Activated naive CD8-positive, alpha-beta T cell treated with anti-CD3 and anti-CD28 coated beads, Interleukin-2, amount 10 ng/mL, durations not matched to agents 7 days and 5 days (primary cell): ENCODE results near the gene NFKB2. TPM values are rescaled to one million over a fixed set of nuclear protein-coding genes. Genes with fewer than 3 reads are reported as not detected.

Experiments used
- ATAC-seq: fragments of 150-1000 bp; cut with Tn5 transposase; one replicate; pipeline ENCODE4 v1.10.0; 2021; ENCODE audit warnings: low read depth, moderate library complexity
- POLR2A ChIA-PET: fragments of 350-600 bp; sonication (Branson Sonifier 250); formaldehyde crosslinking; loops from one replicate; lab custom pipeline; 2021; ENCODE audit warnings: antibody characterized with exemption; lab: Charles Lee
- DNase-seq: peaks from one replicate; pipeline ENCODE4 v3.0.0; 2021
- H3K27ac Mint-ChIP-seq: one replicate; pipeline ENCODE4 v1.8.0; 2022; ENCODE audit warnings: mild to moderate bottlenecking, mixed read lengths
- H3K27me3 Mint-ChIP-seq: one replicate; pipeline ENCODE4 v1.8.0; 2022; ENCODE audit warnings: mild to moderate bottlenecking, moderate library complexity, mixed read lengths
- H3K36me3 Mint-ChIP-seq: one replicate; pipeline ENCODE4 v1.8.0; 2021; ENCODE audit warnings: mild to moderate bottlenecking, mixed read lengths
- H3K4me1 Mint-ChIP-seq: one replicate; pipeline ENCODE4 v1.8.0; 2021; ENCODE audit warnings: mixed read lengths
- H3K4me3 Mint-ChIP-seq: one replicate; pipeline ENCODE4 v1.8.0; 2022; ENCODE audit warnings: mild to moderate bottlenecking, moderate library complexity, mixed read lengths
- H3K9me3 Mint-ChIP-seq: one replicate; pipeline ENCODE4 v1.8.0; 2021; ENCODE audit warnings: mixed read lengths
- total RNA-seq, 2 experiments: library from RNA; stranded (reverse); gene quantifications; one replicate each; pipeline ENCODE4 v1.2.3, GENCODE V29; 2021

The NFKB2 gene
- total RNA-seq, 2 experiments from 2014 or later, result 103 to 104 TPM

DNA sequence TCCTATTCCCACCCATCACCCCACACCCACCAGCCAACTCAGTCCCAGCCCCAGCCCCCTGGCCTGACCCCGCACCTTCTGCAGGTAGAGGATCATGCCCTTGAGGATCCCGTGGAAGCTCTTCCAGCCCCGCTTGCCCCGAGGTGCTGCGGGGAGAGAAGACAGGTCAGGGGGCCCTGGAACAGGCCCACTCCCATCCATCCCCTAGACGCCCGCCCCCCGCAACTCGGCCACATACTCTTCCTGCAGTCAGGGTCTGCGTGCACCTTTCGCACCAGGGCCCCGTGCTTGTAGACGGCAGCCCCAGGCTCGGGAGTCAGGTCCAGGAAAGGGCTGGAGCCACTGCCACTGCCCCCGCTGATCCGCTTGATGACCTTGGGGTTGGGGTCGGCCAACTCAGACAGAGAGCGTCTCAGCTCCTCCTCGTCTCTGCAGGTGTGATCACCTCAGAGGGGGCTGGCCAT is 9.6 kb downstream of the NFKB2 start:
- POLR2A ChIA-PET, result interaction anchor here (1.1 to 1.6 kb wide), 2 partner anchors 10 to 16 kb away, joined by 3 to 8 read pairs; partner anchors contain the start of gene NFKB2
- no peak for ATAC-seq
- Mint-ChIP-seq H3K27ac (no peak overlapping the region), H3K4me1 (peaks cover 16% of the 10 kb centered on the region), H3K9me3 (no peaks in the 10 kb centered on the region), H3K27me3 (peaks cover 14% of the 10 kb centered on the region), H3K4me3 (no peak overlapping the region), H3K36me3 (peaks cover 4% of the 10 kb centered on the region)
- DNase-seq, result no peak

DNA sequence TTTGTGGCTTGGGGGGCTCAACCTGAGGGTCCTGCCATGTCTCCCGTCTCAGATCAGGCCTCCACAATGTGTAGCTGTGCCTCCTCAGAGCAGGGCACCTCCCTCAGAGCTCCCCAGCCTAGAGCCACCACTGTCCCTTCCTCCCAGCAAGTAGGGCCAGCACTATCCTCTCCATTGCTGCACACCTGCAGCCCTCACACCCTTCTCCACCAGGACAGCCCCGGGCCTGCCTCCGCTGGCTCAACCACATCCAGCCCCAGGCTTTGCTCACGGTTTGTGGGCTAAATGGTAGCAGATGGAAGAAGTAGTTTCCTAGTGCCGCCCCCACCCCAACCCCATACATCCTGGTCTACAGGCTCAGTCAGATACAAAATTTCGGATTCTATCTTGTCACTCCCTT is 10.1 kb downstream of the NFKB2 start:
- DNase-seq, result no peak
- Mint-ChIP-seq H3K4me3 (no peak overlapping the region), H3K27ac (no peak overlapping the region), H3K36me3 (peaks cover 1% of the 10 kb centered on the region), H3K27me3 (peaks cover 16% of the 10 kb centered on the region), H3K9me3 (no peaks in the 10 kb centered on the region), H3K4me1 (peaks cover 14% of the 10 kb centered on the region)
- POLR2A ChIA-PET, result interaction anchor here (1.1 to 1.6 kb wide), 2 partner anchors 10 to 16 kb away, joined by 3 to 8 read pairs; partner anchors contain the start of gene NFKB2
- ATAC-seq, result no peak

DNA sequence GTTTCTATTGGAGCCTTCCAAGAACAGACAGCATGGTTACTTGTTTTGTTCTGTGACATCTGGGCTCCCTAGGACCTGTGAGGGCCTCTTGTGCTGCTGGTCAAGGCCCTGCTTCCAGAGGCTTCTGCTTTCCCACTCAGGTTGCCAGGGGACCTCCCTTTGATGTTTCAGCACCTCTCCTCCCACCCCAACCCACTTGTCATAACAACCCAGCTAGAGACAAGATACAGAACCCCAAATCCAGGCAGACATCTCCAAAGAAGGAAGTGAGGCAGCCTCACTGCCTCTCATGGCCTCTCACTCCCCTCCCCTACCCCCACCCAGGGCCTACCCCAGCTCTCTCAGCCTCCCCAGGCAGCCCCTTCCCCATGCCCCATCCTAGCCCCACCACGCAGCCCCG is 11.3 kb downstream of the NFKB2 start:
- Mint-ChIP-seq H3K4me3 (no peak overlapping the region), H3K27me3 (peaks cover 26% of the 10 kb centered on the region), H3K36me3 (no peaks in the 10 kb centered on the region), H3K9me3 (no peaks in the 10 kb centered on the region), H3K4me1 (peaks cover 17% of the 10 kb centered on the region), H3K27ac (no peak overlapping the region)
- no peak for ATAC-seq
- POLR2A ChIA-PET, result interaction anchor here (0.6 to 1.4 kb wide), 3 partner anchors 12 to 28 kb away, joined by 3 read pairs; partner anchors contain the start of gene CUEDC2
- no peak for DNase-seq

DNA sequence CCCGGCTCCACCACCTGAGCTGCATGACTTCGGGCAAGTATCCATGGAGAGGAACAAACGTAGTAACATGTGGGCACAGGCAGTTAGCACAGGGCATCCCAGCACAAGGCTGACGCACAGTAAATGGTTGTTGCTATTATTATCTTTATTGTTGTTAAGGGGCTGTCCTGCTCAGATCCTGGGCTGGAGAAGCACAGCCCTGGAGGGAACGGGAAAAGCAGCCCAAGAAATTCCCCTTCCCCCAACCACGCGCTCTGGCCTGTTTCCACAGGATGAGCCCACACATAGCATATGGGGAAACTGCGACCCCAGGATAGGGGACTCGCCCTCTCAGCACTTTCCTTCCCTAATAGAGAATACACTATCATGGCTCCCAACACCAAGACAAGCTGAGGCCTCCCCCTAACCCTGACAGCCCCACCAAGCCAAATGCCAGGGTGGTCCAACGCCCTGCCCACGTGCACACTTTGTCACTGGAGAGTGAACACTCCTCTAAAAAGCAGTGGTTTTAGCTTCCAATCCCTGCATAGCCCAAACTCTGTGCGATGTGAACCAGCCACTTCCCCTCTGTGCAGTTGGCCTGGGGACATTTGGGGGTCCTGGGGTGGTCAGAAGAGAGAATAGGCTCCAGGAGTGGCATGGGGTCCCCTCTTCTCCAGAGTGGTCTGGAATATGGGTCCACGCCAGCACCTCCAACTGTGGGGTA is 12.1 kb downstream of the NFKB2 start:
- H3K4me3 Mint-ChIP-seq, result no peak overlapping the region
- DNase-seq (no peak), ATAC-seq (no peak)
- H3K36me3 Mint-ChIP-seq, result no peaks in the 10 kb centered on the region
- POLR2A ChIA-PET, result interaction anchor here (0.9 to 1.4 kb wide), 2 partner anchors 25 to 27 kb away, joined by 3 read pairs; partner anchors contain the start of gene CUEDC2
- H3K27ac Mint-ChIP-seq, result no peak overlapping the region
- H3K9me3 Mint-ChIP-seq, result no peaks in the 10 kb centered on the region
- peaks cover 28% of the 10 kb centered on the region for H3K27me3 Mint-ChIP-seq
- peaks cover 17% of the 10 kb centered on the region for H3K4me1 Mint-ChIP-seq

DNA sequence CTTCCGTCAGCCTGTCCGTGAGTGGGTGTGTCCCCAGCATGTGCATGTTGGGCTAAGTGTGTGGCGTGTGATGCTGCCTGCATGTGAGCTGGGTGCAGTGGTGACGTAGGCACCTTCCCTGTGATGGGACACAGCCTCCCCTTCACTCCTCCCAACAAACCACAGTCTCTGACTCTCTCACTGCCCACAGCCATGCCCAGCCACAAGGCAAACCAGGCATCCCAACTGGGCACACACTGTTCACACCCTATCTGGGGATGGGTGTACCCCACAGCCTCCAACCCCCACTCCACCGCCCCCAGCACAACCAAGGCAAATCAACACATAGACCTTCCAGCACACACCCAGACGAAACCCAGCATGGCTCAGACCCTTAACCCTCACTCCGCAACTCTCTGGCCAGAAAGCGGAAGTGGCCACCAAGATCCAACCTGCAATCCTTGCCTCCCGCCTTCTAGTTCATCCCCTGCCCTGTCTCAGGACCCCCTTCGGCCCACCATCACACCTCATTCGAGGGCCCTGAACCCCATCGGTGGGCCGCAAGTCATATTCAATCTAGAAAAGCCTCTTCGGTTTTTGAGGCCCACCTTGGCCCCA is 12.7 kb downstream of the NFKB2 start:
- DNase-seq, result no peak
- Mint-ChIP-seq H3K4me3 (peak overlapping the region; percentile 40), H3K27ac (no peak overlapping the region), H3K4me1 (peaks cover 22% of the 10 kb centered on the region), H3K36me3 (no peaks in the 10 kb centered on the region), H3K9me3 (no peaks in the 10 kb centered on the region), H3K27me3 (peaks cover 28% of the 10 kb centered on the region)
- ATAC-seq, result no peak
- POLR2A ChIA-PET, result no interaction called here

DNA sequence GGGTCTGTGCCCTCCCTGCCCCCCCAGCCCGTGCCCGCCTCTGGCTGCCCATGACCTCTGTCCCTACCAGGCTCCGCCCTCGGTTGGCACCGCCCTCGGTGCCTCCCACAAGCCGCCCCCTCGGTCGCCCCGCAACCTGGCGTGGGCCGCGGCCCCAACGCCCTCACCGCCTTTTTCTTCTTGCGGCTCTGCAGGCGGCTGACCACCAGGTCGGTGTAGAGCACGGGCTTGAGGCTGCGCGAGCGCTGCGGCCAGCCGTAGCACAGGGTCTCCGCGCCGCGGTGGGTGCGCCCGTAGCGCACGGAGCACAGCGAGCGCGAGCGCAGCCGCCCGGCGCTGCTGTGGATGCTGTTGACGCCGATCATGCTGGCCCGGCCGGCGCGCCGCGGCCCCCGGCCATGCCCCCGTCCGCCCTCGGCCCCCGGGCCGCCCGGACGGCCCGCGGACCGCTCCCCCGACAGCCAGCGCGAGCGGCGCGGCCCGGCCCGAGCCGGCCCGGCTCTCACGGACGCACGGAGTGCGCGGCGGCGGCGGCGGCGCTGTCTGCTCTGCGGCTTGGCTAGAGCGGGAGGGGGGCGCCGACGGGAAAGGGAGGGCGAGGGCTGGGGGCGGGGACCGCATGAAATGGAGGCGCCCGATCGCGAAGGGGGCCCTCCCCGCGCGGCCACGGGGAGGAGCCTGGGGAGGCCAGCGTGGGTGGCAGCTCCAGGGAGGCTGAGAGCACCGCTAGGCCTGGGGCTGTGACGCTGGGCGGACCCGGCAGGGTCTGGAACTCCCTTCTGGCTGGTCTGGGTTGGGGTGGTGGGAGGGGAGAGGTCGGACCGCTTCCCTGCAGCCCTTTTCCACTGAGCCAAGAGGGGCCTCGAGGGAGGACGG is 13.5 kb downstream of the NFKB2 start:
- ATAC-seq (peak; percentile 59), DNase-seq (peak; percentile 72)
- Mint-ChIP-seq H3K4me3 (peak overlapping the region; percentile 74), H3K4me1 (peaks cover 23% of the 10 kb centered on the region), H3K27me3 (peaks cover 29% of the 10 kb centered on the region), H3K36me3 (no peaks in the 10 kb centered on the region), H3K27ac (no peak overlapping the region), H3K9me3 (no peaks in the 10 kb centered on the region)
- POLR2A ChIA-PET, result interaction anchor here (1.0 to 3.4 kb wide), 4 partner anchors 10 to 24 kb away, joined by 3 to 20 read pairs (median 6); partner anchors contain the start of genes CUEDC2 and FBXL15

DNA sequence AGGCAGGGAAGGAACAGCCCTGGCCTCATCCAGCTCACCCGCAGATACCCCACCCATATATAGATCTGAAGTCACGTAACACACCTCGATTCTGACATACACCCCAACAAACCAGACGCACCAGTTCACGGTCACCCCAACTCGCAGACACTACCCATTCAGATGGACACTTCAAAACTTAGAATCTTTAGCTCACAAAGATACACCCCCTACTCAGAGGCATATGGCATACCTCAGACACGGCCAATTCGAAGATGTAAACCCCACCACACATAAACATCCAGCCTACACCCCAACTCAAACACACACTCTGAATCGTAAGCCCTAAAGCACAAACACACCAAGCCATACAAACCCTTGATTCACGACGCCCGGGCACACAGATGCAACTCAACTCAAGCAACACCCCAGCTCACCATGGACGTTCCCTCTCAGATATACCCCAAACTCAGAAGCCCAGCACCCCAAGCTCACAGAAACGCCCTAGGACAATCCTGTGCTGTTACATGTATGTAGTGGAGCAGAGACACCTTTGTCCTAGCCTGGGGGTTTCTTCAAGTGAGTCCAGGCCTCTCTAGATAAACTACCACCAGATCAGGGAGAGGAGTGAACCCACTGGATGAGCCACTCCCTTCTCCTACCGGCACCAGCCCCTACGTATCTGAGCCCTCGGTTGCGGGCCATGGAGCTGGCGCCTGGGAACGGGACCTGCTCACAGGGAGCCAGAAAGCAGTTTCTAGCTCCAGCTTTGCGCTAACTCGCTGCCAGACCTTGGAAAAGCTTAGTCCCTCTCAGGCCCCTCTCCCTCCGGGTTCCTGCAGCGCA is 14.3 kb downstream of the NFKB2 start:
- Mint-ChIP-seq H3K4me1 (peaks cover 23% of the 10 kb centered on the region), H3K27me3 (peaks cover 35% of the 10 kb centered on the region), H3K9me3 (no peaks in the 10 kb centered on the region), H3K36me3 (no peaks in the 10 kb centered on the region), H3K4me3 (peak overlapping the region; percentile 74), H3K27ac (peak overlapping the region; percentile 11)
- DNase-seq (peak; percentile 34), ATAC-seq (no peak)
- POLR2A ChIA-PET, result interaction anchor here (1.0 to 3.4 kb wide), 4 partner anchors 11 to 23 kb away, joined by 3 to 20 read pairs (median 6); partner anchors contain the start of genes CUEDC2 and FBXL15

DNA sequence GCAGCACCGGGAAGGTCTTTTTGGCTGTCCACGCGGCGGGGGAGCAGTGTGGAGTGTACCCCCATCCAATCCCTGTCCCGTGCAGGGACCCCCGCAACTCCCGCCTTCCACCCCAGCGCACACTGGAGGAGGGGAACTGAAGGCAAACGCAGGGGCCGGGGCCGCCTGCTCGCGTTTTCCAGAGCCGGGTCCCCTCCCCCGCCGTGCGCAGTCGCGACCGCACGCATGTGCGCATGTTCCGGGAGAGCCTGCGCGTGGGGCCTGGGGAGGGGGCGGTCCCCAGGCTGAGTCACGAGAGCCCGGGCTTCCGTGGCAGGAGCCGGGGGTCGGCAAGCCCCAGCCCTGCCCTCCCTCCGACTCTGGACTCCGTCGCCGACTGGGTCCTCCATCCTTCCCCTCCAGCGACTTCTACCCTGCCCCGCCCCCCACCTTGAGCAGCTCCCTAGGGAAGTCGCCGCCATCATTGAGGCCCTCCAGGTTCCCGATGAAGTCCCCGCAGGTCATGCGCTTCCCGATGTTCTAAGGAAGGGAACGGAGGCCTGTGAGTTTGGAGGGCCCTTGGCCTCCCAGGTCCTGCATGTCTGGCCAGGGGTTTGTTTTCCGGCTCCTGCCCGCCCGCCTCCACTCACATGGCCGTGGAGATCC is 15.0 kb downstream of the NFKB2 start:
- no peak for ATAC-seq
- Mint-ChIP-seq H3K27ac (no peak overlapping the region), H3K9me3 (no peaks in the 10 kb centered on the region), H3K4me1 (peaks cover 22% of the 10 kb centered on the region), H3K4me3 (peak overlapping the region; percentile 74), H3K36me3 (no peaks in the 10 kb centered on the region), H3K27me3 (peaks cover 35% of the 10 kb centered on the region)
- DNase-seq, result peak; percentile 68
- POLR2A ChIA-PET, result interaction anchor here (1.2 to 3.4 kb wide), 3 partner anchors 10 to 22 kb away, joined by 5 to 20 read pairs (median 7); partner anchors contain the start of genes CUEDC2 and FBXL15

DNA sequence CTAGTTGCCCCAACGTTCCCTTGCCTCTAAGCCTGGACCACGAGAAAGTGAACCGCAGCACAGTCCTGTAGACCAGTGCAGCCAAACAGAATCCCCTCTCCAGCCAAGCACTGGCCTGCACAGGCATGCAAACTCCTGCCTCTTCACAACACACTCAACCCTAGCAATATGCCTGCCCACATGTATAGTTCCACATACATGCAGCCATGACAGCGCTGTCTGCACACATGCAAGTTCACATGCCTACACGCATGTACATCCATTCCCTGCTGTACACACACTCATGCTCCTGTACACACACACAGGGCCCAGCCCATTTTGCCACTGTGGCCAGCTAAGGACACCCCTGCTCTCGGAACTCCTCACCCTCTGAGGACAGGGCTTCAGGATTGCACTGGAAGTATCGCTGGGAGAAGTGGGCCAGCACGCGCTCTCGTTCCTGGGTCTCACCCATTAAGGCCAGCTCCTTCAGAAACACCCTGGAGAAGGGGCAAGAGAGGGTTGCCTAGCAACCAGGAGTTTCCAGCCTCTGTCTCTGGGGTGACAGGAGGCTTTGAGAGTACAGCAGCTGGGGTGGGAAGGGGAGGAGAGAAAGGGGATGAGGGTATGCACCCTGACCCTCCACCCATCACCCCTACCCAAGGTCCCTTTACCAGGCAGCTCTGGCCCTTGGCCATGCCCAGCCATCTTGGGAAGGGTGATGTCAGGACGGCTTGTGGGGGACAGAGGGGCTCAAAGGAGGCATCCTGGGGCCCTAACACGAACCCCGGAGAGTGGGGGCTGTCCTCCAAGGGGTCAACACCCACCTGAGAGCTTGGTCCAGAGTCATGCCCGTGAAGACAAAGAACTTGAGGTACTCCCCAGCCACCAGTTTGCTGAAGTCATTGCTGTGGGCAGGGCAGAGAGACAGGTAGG is 16.1 kb downstream of the NFKB2 start:
- DNase-seq, result peak; percentile 28
- Mint-ChIP-seq H3K4me1 (peaks cover 20% of the 10 kb centered on the region), H3K4me3 (peak overlapping the region; percentile 62), H3K27me3 (peaks cover 39% of the 10 kb centered on the region), H3K9me3 (no peaks in the 10 kb centered on the region), H3K27ac (peak overlapping the region; percentile 11), H3K36me3 (no peaks in the 10 kb centered on the region)
- ATAC-seq, result no peak
- POLR2A ChIA-PET, result interaction anchor here (3.4 kb wide), 1 partner anchor 9 kb away, joined by 20 read pairs; the partner anchor contains the start of gene FBXL15

DNA sequence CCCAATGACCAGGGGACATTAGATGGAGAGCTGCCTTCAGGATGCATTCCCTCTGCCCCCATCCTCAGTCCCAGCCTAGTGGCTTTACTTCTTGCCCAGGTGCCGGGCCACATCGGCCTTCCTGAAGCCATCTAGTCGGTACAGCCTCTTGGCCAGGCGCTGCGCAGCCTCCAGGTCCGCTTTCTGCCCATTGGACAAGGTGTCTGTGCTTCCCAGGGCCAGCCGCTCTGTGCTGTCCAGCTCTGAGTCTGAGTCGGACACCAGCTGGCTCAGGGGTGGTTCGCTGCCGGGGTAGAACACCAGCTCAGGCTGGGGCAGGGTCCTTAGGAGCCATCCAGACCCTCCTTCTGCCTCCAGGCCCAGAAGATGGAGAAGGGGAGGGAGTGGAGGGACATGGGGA is 16.8 kb downstream of the NFKB2 start:
- no peak overlapping the region for H3K4me3 Mint-ChIP-seq
- DNase-seq, result no peak
- no peak for ATAC-seq
- H3K27me3 Mint-ChIP-seq, result peaks cover 42% of the 10 kb centered on the region
- H3K4me1 Mint-ChIP-seq, result peaks cover 19% of the 10 kb centered on the region
- H3K27ac Mint-ChIP-seq, result no peak overlapping the region
- no peaks in the 10 kb centered on the region for H3K36me3 Mint-ChIP-seq
- POLR2A ChIA-PET, result interaction anchor here (1.9 to 3.4 kb wide), 2 partner anchors 9 kb away, joined by 5 to 20 read pairs; partner anchors contain the start of gene FBXL15
- no peaks in the 10 kb centered on the region for H3K9me3 Mint-ChIP-seq
